ENCODE results near the gene C20orf96. TPM values are rescaled to one million over a fixed set of nuclear protein-coding genes. Genes with fewer than 3 reads are reported as not detected.
A peak's percentile ranks its signal among the peaks of the same experiment; 100 is the strongest.
"Not testable (repeated sequence)": the region's sequence is repeated elsewhere in the genome, so short reads cannot be mapped to it uniquely, and the experiment has no call there.

Gene C20orf96
- total and polyA plus RNA-seq, 5 donors from 2014 or later: 0.10 to 1.1 (median 0.35) TPM

GRCh38 chr20:263701-264100 lies 26.8 kb downstream of the C20orf96 start:
- Mint-ChIP-seq H3K27ac (no peak overlapping the region), H3K4me1 (peaks cover 8 to 20% (median 15%) of the 10 kb centered on the region in 4 donors), H3K9me3 (no peaks in the 10 kb centered on the region), H3K36me3 (no peaks in the 10 kb centered on the region), H3K4me3 (no peak overlapping the region), H3K27me3 (peaks cover 25% of the 10 kb centered on the region)
- Histone ChIP-seq H3K27me3 (ENCODE audit: control insufficient read depth, insufficient read depth, low read length) (peaks cover 3% of the 10 kb centered on the region), H3K9me3 (ENCODE audit: control insufficient read depth in 2 of 2, low read length in 2 of 2) (no peaks in the 10 kb centered on the region), H3K36me3 (ENCODE audit: control insufficient read depth, insufficient read depth, low read length) (no peaks in the 10 kb centered on the region), H3K4me3 (ENCODE audit: low read depth, low read length) (no peak overlapping the region), H3K27ac (ENCODE audit: insufficient read depth, low read length, poor library complexity, severe bottlenecking) (no peak overlapping the region), H3K4me1 (ENCODE audit: control insufficient read depth, insufficient read depth, low read length, poor library complexity, severe bottlenecking) (peaks cover 9% of the 10 kb centered on the region)
- ATAC-seq (ENCODE audit: low read depth in 2 of 2) (no peak), DNase-seq (no peak)

- Histone ChIP-seq H3K36me3 (ENCODE audit: control insufficient read depth, insufficient read depth, low read length) (no peaks in the 10 kb centered on the region), H3K27ac (ENCODE audit: insufficient read depth, low read length, poor library complexity, severe bottlenecking) (no peak overlapping the region), H3K27me3 (ENCODE audit: control insufficient read depth, insufficient read depth, low read length) (no peaks in the 10 kb centered on the region), H3K9me3 (ENCODE audit: control insufficient read depth in 2 of 2, low read length in 2 of 2) (no peaks in the 10 kb centered on the region), H3K4me1 (ENCODE audit: control insufficient read depth, insufficient read depth, low read length, poor library complexity, severe bottlenecking) (peaks cover 5% of the 10 kb centered on the region), H3K4me3 (ENCODE audit: low read depth, low read length) (no peak overlapping the region)
- Mint-ChIP-seq H3K4me1 (peaks cover 5 to 21% (median 11%) of the 10 kb centered on the region in 4 donors), H3K27ac (no peak overlapping the region), H3K9me3 (no peaks in the 10 kb centered on the region), H3K27me3 (peaks cover under 1% of the 10 kb centered on the region), H3K4me3 (no peak overlapping the region), H3K36me3 (no peaks in the 10 kb centered on the region)
- DNase-seq (no peak), ATAC-seq (ENCODE audit: low read depth in 2 of 2) (no peak)
Measured at GRCh38 chr20:259981-260380, 30.6 kb downstream of the C20orf96 start.

DNA sequence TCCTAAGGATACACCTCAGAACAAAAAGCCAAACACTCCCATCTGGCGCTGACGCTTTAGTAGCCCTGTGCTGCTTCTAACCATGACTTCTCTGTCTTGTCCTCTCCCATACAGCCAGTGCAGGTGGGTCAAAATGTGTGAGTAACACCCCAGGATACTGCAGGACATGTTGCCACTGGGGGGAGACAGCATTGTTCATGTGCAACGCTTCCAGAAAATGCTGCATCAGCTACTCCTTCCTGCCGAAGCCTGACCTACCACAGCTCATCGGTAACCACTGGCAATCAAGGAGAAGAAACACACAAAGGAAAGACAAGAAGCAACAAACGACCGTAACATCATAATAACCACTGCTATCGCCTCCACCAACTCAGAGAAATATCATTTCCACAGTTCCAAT lies 31.6 kb downstream of the C20orf96 start:
- no peaks in the 10 kb centered on the region for H3K27me3 Mint-ChIP-seq
- ATAC-seq (ENCODE audit: low read depth in 2 of 2) (no peak), DNase-seq (peak in 2 of 3 donors; percentile 9 to 42)
- no peak overlapping the region for H3K27ac ChIP-seq (ENCODE audit: insufficient read depth, low read length, poor library complexity, severe bottlenecking)
- no peak overlapping the region for H3K4me3 ChIP-seq (ENCODE audit: low read depth, low read length)
- H3K36me3 ChIP-seq (ENCODE audit: control insufficient read depth, insufficient read depth, low read length): no peaks in the 10 kb centered on the region
- H3K9me3 Mint-ChIP-seq: no peaks in the 10 kb centered on the region
- peaks cover 5 to 21% (median 11%) of the 10 kb centered on the region in 4 donors for H3K4me1 Mint-ChIP-seq
- H3K9me3 ChIP-seq (ENCODE audit: control insufficient read depth in 2 of 2, low read length in 2 of 2): no peaks in the 10 kb centered on the region
- H3K27me3 ChIP-seq (ENCODE audit: control insufficient read depth, insufficient read depth, low read length): no peaks in the 10 kb centered on the region
- no peak overlapping the region for H3K4me3 Mint-ChIP-seq
- peak overlapping the region in 2 of 3 donors; percentile 63 to 65 for H3K27ac Mint-ChIP-seq
- peaks cover 5% of the 10 kb centered on the region for H3K4me1 ChIP-seq (ENCODE audit: control insufficient read depth, insufficient read depth, low read length, poor library complexity, severe bottlenecking)
- H3K36me3 Mint-ChIP-seq: no peaks in the 10 kb centered on the region

- H3K4me3 Mint-ChIP-seq: peak overlapping the region in 1 of 4 donors; percentile 56
- no peaks in the 10 kb centered on the region for H3K9me3 Mint-ChIP-seq
- ATAC-seq (ENCODE audit: low read depth in 2 of 2) (peak; percentile 52 to 57), DNase-seq (peak in 1 of 3 donors; percentile 73)
- H3K27me3 ChIP-seq (ENCODE audit: control insufficient read depth, insufficient read depth, low read length): no peaks in the 10 kb centered on the region
- no peaks in the 10 kb centered on the region for H3K36me3 ChIP-seq (ENCODE audit: control insufficient read depth, insufficient read depth, low read length)
- H3K4me1 ChIP-seq (ENCODE audit: control insufficient read depth, insufficient read depth, low read length, poor library complexity, severe bottlenecking): peaks cover 5% of the 10 kb centered on the region
- peak overlapping the region in 2 of 3 donors; percentile 63 to 65 for H3K27ac Mint-ChIP-seq
- H3K36me3 Mint-ChIP-seq: no peaks in the 10 kb centered on the region
- peaks cover 5 to 21% (median 11%) of the 10 kb centered on the region in 4 donors for H3K4me1 Mint-ChIP-seq
- H3K4me3 ChIP-seq (ENCODE audit: low read depth, low read length): peak overlapping the region; percentile 13
- H3K9me3 ChIP-seq (ENCODE audit: control insufficient read depth in 2 of 2, low read length in 2 of 2): no peaks in the 10 kb centered on the region
- no peak overlapping the region for H3K27ac ChIP-seq (ENCODE audit: insufficient read depth, low read length, poor library complexity, severe bottlenecking)
- H3K27me3 Mint-ChIP-seq: no peaks in the 10 kb centered on the region
Measured at GRCh38 chr20:258269-258858, 32.2 kb downstream of the C20orf96 start.

GRCh38 chr20:257419-257818 lies 33.1 kb downstream of the C20orf96 start, which contains the start of gene DEFB132:
TSS of gene DEFB132 (plus strand) at chr20:257724. CDS start at chr20:257779, 55 bp downstream.
- H3K9me3 ChIP-seq (ENCODE audit: control insufficient read depth in 2 of 2, low read length in 2 of 2): no peaks in the 10 kb centered on the region
- peak within 1 kb of the TSS in 2 of 3 donors; percentile 63 to 65 for H3K27ac Mint-ChIP-seq
- no peak within 1 kb of the TSS for H3K27ac ChIP-seq (ENCODE audit: insufficient read depth, low read length, poor library complexity, severe bottlenecking)
- H3K9me3 Mint-ChIP-seq: no peaks in the 10 kb centered on the region
- DNase-seq: no peak
- peaks cover 5% of the 10 kb centered on the region for H3K4me1 ChIP-seq (ENCODE audit: control insufficient read depth, insufficient read depth, low read length, poor library complexity, severe bottlenecking)
- ATAC-seq (ENCODE audit: low read depth in 2 of 2): no peak
- no peaks in the 10 kb centered on the region for H3K36me3 Mint-ChIP-seq
- H3K36me3 ChIP-seq (ENCODE audit: control insufficient read depth, insufficient read depth, low read length): no peaks in the 10 kb centered on the region
- H3K27me3 ChIP-seq (ENCODE audit: control insufficient read depth, insufficient read depth, low read length): no peaks in the 10 kb centered on the region
- H3K27me3 Mint-ChIP-seq: no peaks in the 10 kb centered on the region
- peak within 1 kb of the TSS in 1 of 4 donors; percentile 56 for H3K4me3 Mint-ChIP-seq
- H3K4me3 ChIP-seq (ENCODE audit: low read depth, low read length): peak within 1 kb of the TSS; percentile 13
- H3K4me1 Mint-ChIP-seq: peaks cover 5 to 21% (median 11%) of the 10 kb centered on the region in 4 donors

DNA sequence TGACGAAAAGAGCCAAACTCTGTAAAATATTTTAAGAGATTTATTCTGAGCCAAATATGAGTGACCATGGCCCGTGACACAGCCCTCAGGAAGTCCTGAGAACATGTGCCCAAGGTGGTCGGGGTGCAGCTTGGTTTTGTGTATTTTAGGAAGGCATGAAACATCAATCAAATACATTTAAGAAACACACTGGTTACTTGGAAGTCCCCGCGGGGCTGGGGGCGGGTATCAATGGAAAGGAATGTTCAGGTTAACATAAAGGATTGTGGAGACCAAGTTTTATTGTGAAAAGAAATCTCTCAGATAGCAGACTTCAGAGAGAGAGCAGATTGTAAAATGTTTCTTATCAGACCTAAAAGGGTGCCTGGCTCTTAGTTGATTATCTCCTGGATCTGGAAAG lies 37.1 kb downstream of the C20orf96 start:
- peaks cover 0 to 12% (median 6%) of the 10 kb centered on the region in 4 donors for H3K4me1 Mint-ChIP-seq
- H3K9me3 Mint-ChIP-seq: not testable (repeated sequence)

GRCh38 chr20:252801-253200 lies 37.7 kb downstream of the C20orf96 start:
- no peak overlapping the region for H3K27ac Mint-ChIP-seq
- no peaks in the 10 kb centered on the region for H3K36me3 ChIP-seq (ENCODE audit: control insufficient read depth, insufficient read depth, low read length)
- peaks cover 4% of the 10 kb centered on the region for H3K27me3 ChIP-seq (ENCODE audit: control insufficient read depth, insufficient read depth, low read length)
- no peaks in the 10 kb centered on the region for H3K27me3 Mint-ChIP-seq
- peaks cover 0 to 2% (median 0%) of the 10 kb centered on the region in 7 donors for H3K9me3 Mint-ChIP-seq
- H3K4me1 ChIP-seq (ENCODE audit: control insufficient read depth, insufficient read depth, low read length, poor library complexity, severe bottlenecking): no peaks in the 10 kb centered on the region
- DNase-seq: no peak
- no peaks in the 10 kb centered on the region for H3K36me3 Mint-ChIP-seq
- H3K4me1 Mint-ChIP-seq: peaks cover 0 to 6% (median 3%) of the 10 kb centered on the region in 4 donors
- no peak overlapping the region for H3K27ac ChIP-seq (ENCODE audit: insufficient read depth, low read length, poor library complexity, severe bottlenecking)
- H3K4me3 Mint-ChIP-seq: no peak overlapping the region
- no peaks in the 10 kb centered on the region for H3K9me3 ChIP-seq (ENCODE audit: control insufficient read depth in 2 of 2, low read length in 2 of 2)
- no peak overlapping the region for H3K4me3 ChIP-seq (ENCODE audit: low read depth, low read length)
- ATAC-seq (ENCODE audit: low read depth in 2 of 2): no peak

More for the DNA sequence above, 37.1 kb downstream of the C20orf96 start:
- not testable (repeated sequence) for H3K36me3 ChIP-seq (ENCODE audit: control insufficient read depth, insufficient read depth, low read length); H3K27ac ChIP-seq (ENCODE audit: insufficient read depth, low read length, poor library complexity, severe bottlenecking); H3K4me3 ChIP-seq (ENCODE audit: low read depth, low read length); DNase-seq; H3K27me3 Mint-ChIP-seq; H3K4me1 ChIP-seq (ENCODE audit: control insufficient read depth, insufficient read depth, low read length, poor library complexity, severe bottlenecking); H3K9me3 ChIP-seq (ENCODE audit: control insufficient read depth in 2 of 2, low read length in 2 of 2); H3K4me3 Mint-ChIP-seq; H3K27ac Mint-ChIP-seq; H3K36me3 Mint-ChIP-seq; H3K27me3 ChIP-seq (ENCODE audit: control insufficient read depth, insufficient read depth, low read length); ATAC-seq (ENCODE audit: low read depth in 2 of 2)

DNA sequence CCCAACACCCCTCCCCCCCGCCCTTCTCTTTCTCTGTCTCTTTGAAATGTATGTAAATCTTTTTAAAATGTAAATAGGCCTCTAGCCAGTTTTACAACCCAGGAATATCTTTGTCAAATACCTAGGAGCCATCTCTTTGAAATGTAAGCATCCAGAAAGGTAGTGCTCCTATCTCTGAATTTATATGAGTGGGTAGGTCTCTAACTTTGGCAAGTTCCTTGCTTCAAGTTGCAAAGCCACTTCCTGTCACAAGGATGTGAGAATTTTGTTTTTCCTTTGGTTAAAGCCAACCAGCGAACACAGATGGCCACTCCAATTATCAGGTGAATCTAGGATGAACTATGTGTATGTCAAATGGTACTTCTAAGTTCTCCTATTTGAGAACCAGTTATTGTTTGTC lies 39.2 kb downstream of the C20orf96 start:
- Mint-ChIP-seq H3K9me3 (peaks cover 0 to 2% (median 0%) of the 10 kb centered on the region in 7 donors), H3K4me3 (no peak overlapping the region), H3K27ac (no peak overlapping the region), H3K27me3 (peaks cover 7% of the 10 kb centered on the region), H3K4me1 (peaks cover 0 to 6% (median 3%) of the 10 kb centered on the region in 4 donors), H3K36me3 (no peaks in the 10 kb centered on the region)
- H3K9me3 ChIP-seq (ENCODE audit: control insufficient read depth in 2 of 2, low read length in 2 of 2): no peaks in the 10 kb centered on the region
- no peaks in the 10 kb centered on the region for H3K4me1 ChIP-seq (ENCODE audit: control insufficient read depth, insufficient read depth, low read length, poor library complexity, severe bottlenecking)
- H3K4me3 ChIP-seq (ENCODE audit: low read depth, low read length): no peak overlapping the region
- H3K27me3 ChIP-seq (ENCODE audit: control insufficient read depth, insufficient read depth, low read length): peaks cover 4% of the 10 kb centered on the region
- ATAC-seq (ENCODE audit: low read depth in 2 of 2) (no peak), DNase-seq (no peak)
- no peaks in the 10 kb centered on the region for H3K36me3 ChIP-seq (ENCODE audit: control insufficient read depth, insufficient read depth, low read length)
- H3K27ac ChIP-seq (ENCODE audit: insufficient read depth, low read length, poor library complexity, severe bottlenecking): no peak overlapping the region
